Measurements from ENCODE around the gene CCDC27.
"Not testable (repeated sequence)": the region's sequence is repeated elsewhere in the genome, so short reads cannot be mapped to it uniquely, and the experiment has no call there.

The CCDC27 gene

GRCh38 chr1:3796215-3797061 lies 44.2 kb downstream of the CCDC27 start, which contains the start of gene LRRC47:
TSS of gene LRRC47 (minus strand) at chr1:3796498. CDS start at chr1:3796476, 22 bp downstream.
- peak; percentile 91 for DNase-seq

- DNase-seq: no peak
These were observed 47.9 kb downstream of the CCDC27 start for GRCh38 chr1:3799976-3800685.

- not testable (repeated sequence) for DNase-seq
These were observed 48.5 kb downstream of the CCDC27 start for GRCh38 chr1:3800795-3801194.

GRCh38 chr1:3803905-3804626 lies 51.8 kb downstream of the CCDC27 start:
- no peak for DNase-seq

GRCh38 chr1:3804627-3804944 lies 52.3 kb downstream of the CCDC27 start:
- DNase-seq: not testable (repeated sequence)

- DNase-seq: no peak
These were observed 52.8 kb downstream of the CCDC27 start for GRCh38 chr1:3805038-3805437.

- no peak for DNase-seq
These were observed 55.5 kb downstream of the CCDC27 start for GRCh38 chr1:3807769-3808168.

- DNase-seq: no peak
These were observed 57.4 kb downstream of the CCDC27 start for GRCh38 chr1:3809680-3810079.

GRCh38 chr1:3810149-3810761 lies 58.0 kb downstream of the CCDC27 start:
- not testable (repeated sequence) for DNase-seq

GRCh38 chr1:3811595-3811911 lies 59.3 kb downstream of the CCDC27 start:
- no peak for DNase-seq

- no peak for DNase-seq
These were observed 61.8 kb downstream of the CCDC27 start for GRCh38 chr1:3814065-3814464.

GRCh38 chr1:3814771-3815561 lies 62.7 kb downstream of the CCDC27 start:
- DNase-seq: no peak

GRCh38 chr1:3816331-3817137 lies 64.3 kb downstream of the CCDC27 start:
- no peak for DNase-seq

GRCh38 chr1:3817138-3817740 lies 65.0 kb downstream of the CCDC27 start:
- DNase-seq: no peak

- no peak for DNase-seq
These were observed 65.8 kb downstream of the CCDC27 start for GRCh38 chr1:3817821-3818597.

- DNase-seq: peak; percentile 9
These were observed 67.5 kb downstream of the CCDC27 start for GRCh38 chr1:3819771-3820200.

- DNase-seq: no peak
These were observed 68.1 kb downstream of the CCDC27 start for GRCh38 chr1:3820316-3820715.

- DNase-seq: no peak
These were observed 68.8 kb downstream of the CCDC27 start for GRCh38 chr1:3821004-3821403.
